Kidney epithelial cell (primary cell): ENCODE data around the gene TAGAP. TPM values are rescaled to one million over a fixed set of nuclear protein-coding genes. Genes with fewer than 3 reads are reported as not detected.

Source experiments
- DNase-seq: peaks from one replicate; pipeline ENCODE4 v3.0.0-alpha.2; 2010; ENCODE audit warnings: low read depth
- H3K27me3 ChIP-seq: 2 replicates; pipeline ENCODE4 v1.6.0; 2011; ENCODE audit warnings: low read length; ENCODE audit not compliant: control insufficient read depth, insufficient read depth
- H3K36me3 ChIP-seq: 2 replicates; pipeline ENCODE4 v1.5.1; 2011; ENCODE audit warnings: low read length; ENCODE audit not compliant: control insufficient read depth, insufficient read depth
- H3K4me3 ChIP-seq: 2 replicates; pipeline ENCODE4 v1.5.1; 2011; ENCODE audit warnings: low read depth, mild to moderate bottlenecking, control low read depth, low read length
- total RNA-seq: library from RNA; depleted of rRNA; stranded (reverse); fragments of >200 nt; gene quantifications from 2 replicates; pipeline ENCODE4 v1.2.3, GENCODE V29; 2015
- TF ChIP-seq, protein P1 (sequence below): IDR thresholded peaks from 2 replicates; pipeline ENCODE4 v1.5.1; 2011; ENCODE audit warnings: mild to moderate bottlenecking, moderate library complexity, low read length, control low read depth, inconsistent platforms; ENCODE audit not compliant: insufficient read depth, poor library complexity, severe bottlenecking

Gene TAGAP, protein sequence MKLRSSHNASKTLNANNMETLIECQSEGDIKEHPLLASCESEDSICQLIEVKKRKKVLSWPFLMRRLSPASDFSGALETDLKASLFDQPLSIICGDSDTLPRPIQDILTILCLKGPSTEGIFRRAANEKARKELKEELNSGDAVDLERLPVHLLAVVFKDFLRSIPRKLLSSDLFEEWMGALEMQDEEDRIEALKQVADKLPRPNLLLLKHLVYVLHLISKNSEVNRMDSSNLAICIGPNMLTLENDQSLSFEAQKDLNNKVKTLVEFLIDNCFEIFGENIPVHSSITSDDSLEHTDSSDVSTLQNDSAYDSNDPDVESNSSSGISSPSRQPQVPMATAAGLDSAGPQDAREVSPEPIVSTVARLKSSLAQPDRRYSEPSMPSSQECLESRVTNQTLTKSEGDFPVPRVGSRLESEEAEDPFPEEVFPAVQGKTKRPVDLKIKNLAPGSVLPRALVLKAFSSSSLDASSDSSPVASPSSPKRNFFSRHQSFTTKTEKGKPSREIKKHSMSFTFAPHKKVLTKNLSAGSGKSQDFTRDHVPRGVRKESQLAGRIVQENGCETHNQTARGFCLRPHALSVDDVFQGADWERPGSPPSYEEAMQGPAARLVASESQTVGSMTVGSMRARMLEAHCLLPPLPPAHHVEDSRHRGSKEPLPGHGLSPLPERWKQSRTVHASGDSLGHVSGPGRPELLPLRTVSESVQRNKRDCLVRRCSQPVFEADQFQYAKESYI
- total RNA-seq, result 0.96 and 1.2 TPM in 2 replicates

DNA sequence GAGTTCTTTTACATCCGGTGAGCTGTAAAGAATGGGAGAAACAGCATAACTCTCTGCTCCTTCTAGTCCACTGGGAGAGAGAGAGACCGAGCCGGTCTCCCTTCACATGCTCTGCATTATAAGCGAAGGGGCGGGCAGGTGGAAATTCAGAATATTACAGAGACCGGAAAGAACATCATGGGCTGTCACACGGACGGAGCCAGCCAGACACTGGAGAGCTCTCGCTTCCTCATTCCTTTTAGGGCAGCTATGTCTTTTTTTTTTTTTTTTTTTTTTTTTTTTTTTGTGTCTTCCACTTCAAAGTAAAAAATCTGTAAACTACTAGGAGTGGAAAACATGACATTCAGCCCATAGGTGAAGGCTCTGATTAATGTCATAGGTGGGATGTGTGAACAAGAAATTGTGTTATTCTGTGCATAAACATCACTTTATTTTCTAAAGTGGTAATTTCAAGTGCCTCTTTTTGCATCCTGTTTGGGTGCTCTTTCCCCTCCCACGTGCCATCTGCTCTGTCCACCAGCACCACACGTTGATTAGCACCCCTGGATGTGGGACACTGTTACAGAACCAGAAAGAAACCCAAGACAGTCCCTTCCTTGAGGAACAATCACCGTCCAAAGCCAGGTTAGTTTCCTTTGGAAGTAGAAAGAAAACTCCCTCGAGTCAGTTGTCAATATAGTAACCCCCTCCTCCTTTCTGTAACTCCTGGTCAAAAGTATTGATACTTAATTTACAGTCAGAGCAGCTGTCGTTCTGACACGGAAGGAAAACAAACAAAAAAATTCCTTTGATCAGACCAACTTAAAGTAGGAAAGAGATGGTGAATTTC is at the start of gene TAGAP:
TAGAP (minus strand) TSS at position 93 of the 829 bp plus-strand sequence. CDS start 845 bp downstream, outside the sequence.
- DNase-seq, result no peak

DNA sequence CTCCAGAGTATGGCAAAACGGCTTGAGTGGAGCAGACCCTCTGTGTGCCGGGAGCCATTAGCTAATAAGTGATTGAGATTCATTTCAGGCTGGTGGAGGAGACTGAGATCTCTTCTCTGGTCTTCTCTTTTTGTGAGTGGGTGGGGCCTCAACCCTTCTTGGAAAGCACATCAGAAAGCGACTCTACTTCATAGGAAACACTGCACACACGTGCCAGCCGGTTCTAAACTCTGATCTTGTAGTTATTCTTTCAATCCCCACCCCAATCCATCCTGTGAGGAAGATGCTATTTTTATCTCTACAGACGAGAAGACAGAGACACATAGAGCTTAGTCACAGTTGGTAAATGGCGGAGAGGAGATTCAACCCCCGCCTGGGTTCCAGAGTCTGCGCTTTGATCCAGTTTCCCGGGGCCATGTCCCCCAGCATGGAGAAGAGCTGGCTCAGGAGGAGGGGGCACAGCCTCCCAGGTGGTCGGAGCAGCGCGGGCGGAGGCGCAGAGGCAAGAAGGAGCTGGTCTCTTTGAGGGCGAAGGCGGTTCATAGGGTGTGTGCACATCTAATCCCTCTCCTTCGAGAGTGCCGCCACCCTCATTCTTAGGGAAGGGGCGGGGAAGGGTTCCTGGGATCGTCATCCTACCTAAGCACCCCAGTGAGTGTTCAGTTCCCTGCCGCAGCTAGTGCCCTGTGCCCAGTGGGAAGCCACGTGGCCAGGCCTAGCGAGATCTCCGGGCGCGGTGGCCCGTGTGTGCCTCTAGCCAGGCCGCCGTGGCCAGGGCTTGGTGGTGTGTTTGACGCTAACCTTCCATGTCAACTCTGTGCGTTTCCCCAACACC is 49.0 kb upstream of the TAGAP start:
- no peak overlapping the region for H3K4me3 ChIP-seq
- no peaks in the 10 kb centered on the region for H3K36me3 ChIP-seq
- TF ChIP-seq, protein P1, sequence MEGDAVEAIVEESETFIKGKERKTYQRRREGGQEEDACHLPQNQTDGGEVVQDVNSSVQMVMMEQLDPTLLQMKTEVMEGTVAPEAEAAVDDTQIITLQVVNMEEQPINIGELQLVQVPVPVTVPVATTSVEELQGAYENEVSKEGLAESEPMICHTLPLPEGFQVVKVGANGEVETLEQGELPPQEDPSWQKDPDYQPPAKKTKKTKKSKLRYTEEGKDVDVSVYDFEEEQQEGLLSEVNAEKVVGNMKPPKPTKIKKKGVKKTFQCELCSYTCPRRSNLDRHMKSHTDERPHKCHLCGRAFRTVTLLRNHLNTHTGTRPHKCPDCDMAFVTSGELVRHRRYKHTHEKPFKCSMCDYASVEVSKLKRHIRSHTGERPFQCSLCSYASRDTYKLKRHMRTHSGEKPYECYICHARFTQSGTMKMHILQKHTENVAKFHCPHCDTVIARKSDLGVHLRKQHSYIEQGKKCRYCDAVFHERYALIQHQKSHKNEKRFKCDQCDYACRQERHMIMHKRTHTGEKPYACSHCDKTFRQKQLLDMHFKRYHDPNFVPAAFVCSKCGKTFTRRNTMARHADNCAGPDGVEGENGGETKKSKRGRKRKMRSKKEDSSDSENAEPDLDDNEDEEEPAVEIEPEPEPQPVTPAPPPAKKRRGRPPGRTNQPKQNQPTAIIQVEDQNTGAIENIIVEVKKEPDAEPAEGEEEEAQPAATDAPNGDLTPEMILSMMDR, result no peak
- peaks cover 3% of the 10 kb centered on the region for H3K27me3 ChIP-seq
- no peak for DNase-seq

More for the DNA sequence above, at the start of gene TAGAP:
- Histone ChIP-seq H3K4me3 (no peak within 1 kb of the TSS), H3K36me3 (no peaks in the 10 kb centered on the region), H3K27me3 (peaks cover 3% of the 10 kb centered on the region)
- TF ChIP-seq, protein P1, result no peak

DNA sequence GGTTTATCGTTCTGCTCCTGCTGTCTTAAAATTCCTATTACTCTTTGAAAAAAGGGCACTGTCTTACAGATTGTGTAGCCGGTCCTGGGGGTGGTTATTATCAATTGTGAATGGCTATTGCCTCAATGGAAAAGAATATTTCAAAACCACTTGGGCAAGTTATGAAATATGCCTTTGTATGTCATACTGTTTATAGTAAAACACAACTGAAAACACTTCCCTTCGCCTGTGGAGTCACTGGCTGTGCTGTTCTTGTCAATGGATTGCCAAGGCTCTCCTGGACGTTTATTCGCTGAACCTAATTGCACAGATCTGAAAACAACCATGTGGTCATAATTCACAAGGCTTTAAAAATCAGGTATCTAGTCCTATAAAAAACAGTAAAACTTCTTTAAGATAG is 47.8 kb upstream of the TAGAP start:
- no peak overlapping the region for H3K4me3 ChIP-seq
- DNase-seq, result no peak
- H3K36me3 ChIP-seq, result no peaks in the 10 kb centered on the region
- TF ChIP-seq, protein P1, result no peak
- peaks cover 3% of the 10 kb centered on the region for H3K27me3 ChIP-seq

DNA sequence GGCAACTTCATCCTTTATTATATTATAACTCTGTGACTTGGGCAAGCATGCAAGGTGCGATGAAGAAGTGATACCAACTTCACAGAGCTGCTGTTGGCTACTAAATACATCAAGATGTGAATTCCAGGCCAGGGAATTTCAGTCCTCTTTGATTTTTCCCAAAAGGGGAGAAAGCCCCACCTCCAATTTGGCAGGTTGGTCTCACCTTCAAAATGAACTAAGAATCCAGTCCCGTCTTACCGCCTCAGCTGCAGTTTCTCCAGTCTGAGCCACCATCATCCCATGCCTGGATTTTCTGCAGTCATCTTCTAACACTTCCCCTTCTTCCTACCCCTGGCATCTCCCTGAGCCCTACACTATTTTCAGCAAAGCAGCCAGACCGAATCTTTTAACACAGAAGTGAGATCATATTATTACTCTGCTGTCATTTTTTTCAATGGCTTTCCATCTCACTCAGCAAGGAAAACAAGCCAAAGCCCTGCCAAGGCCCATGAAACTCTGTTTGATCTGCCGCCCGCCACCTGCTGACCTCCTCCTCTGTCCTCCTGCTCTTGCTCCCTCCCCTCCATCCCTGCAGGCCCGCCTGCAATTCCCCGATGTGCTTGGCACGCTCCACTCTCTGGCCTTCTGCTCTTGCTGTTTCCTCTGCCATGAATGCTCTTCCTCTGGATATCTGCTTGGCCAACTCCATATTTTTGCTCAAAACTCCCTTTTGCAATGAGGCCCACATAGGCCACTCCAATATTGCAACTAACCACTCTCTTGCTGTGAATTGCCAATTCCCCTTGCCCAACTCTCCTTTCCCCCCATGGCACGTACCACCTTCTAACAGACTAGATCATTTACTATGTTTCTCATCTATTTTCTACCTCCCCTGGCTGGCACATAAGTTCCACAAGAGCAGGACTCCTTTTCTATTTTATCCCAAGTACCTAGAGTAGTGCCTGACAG is 46.0 kb upstream of the TAGAP start:
- TF ChIP-seq, protein P1, result no peak
- DNase-seq, result no peak
- Histone ChIP-seq H3K27me3 (peaks cover 3% of the 10 kb centered on the region), H3K4me3 (no peak overlapping the region), H3K36me3 (no peaks in the 10 kb centered on the region)
